GM19025 (cell line): Measurements from ENCODE around the gene HSBP1.

Experiments used
- ATAC-seq: cut with Tn5 transposase; IDR thresholded peaks from one replicate; pipeline ENCODE4 v1.9.1; 2021; ENCODE audit warnings: mild to moderate bottlenecking, low read depth, moderate library complexity; ENCODE audit not compliant: unreplicated experiment

The HSBP1 gene

GRCh38 chr16:83835586-83836566, 28.1 kb downstream of the HSBP1 start:
- ATAC-seq = no peak

DNA sequence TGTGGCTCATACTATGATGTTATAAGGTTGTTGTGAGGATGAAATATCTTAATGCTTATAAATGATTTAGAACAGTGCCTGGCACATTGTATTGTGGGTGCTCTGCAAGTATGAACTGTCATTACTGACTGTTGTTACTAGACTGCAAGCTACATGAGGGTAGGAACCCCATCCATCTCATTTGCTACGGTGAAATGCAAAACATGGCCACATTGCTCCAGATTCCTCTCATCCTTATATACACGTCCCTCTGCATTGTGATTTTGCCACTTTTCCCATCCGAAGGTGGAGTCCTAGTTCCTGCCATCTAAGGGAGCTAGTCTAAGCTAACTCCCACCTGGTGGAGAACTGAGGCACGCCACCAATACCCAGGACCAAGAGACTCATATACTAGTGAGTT, 29.8 kb downstream of the HSBP1 start:
- ATAC-seq = no peak

GRCh38 chr16:83838151-83838550, 30.4 kb downstream of the HSBP1 start:
- no peak for ATAC-seq

DNA sequence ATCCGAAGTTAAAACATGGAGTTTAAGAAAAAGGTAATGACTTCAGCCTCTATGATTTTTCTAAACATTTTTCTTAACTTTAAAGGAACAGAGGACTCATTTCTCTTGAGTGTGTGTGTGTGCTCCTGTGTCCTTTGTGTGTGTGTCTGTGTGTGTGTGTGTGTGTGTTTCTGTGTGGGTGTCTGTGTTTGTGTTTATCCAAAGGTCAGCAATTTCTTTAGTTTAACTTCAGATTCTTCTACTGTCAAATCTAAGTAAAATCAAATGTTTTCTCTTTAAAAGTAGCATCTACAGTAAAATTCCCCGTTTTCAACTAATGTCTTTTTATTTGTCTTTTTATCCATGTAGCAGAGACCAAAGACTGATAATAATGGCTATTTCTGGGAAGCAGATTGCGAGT, 31.8 kb downstream of the HSBP1 start:
- ATAC-seq = no peak

DNA sequence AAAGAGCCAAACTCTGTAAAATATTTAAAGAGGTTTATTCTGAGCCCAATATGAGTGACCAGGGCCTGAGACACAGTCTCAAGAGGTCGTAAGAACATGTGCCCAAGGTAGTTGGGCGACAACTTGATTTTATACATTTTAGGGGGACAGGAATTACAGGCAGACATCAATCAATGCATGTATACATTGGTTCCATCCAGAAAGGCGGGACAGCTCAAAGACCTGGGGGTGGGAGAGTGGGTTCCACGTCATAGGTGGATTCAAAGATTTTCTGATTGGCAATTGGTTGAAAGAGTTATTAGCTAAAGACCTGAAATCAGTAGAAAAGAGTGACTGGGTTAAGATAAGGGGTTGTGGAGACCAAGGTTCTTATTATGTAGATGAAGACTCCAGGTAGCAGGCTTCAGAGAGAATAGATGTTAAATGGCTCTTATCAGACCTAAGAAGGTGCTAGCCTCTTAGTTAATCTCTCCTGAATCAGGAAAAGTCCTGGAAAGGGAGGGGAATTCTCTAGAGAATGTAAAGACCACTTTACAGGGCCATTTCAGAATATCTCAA, 32.4 kb downstream of the HSBP1 start:
- no peak for ATAC-seq

- ATAC-seq = no peak
Observed at GRCh38 chr16:83842291-83842690, 34.5 kb downstream of the HSBP1 start.

DNA sequence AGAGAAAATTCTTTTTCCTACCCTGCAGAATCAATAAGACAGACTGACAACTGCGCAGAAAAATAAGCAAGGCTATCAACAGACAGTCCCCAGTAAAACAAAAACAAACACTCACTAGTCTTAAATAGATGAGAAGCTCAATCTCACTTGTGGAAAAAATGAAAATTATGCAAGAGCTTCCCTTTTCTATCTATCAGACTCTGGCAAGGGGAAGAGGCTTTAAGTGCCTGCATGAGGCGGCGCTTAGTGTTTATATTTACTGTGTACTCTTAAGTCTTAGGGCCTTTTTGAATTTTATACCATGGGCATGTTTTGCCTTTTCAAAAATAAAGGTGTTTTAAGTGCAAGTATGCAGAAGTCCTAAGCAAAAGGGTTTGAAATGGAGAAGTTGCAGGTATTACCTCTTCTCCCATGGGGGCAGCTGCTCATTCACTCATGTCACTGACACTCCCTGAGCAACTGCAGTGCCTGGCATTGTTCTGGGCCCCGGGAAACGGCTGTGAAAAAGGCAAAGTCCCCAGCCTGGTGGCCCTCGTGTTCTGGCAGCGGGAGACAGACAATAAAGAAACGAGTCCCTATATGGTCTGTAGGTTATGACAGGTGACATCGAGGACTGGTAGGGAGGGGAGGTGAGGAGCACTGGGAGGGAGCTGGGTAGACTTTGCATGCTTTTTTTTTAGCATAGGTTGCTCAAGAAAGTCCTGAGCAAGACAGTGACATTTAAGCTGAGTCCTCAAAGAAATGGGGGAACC, 35.2 kb downstream of the HSBP1 start:
- ATAC-seq = no peak

GRCh38 chr16:83843657-83844056, 35.9 kb downstream of the HSBP1 start:
- ATAC-seq = no peak

GRCh38 chr16:83845263-83845662, 37.5 kb downstream of the HSBP1 start:
- no peak for ATAC-seq

DNA sequence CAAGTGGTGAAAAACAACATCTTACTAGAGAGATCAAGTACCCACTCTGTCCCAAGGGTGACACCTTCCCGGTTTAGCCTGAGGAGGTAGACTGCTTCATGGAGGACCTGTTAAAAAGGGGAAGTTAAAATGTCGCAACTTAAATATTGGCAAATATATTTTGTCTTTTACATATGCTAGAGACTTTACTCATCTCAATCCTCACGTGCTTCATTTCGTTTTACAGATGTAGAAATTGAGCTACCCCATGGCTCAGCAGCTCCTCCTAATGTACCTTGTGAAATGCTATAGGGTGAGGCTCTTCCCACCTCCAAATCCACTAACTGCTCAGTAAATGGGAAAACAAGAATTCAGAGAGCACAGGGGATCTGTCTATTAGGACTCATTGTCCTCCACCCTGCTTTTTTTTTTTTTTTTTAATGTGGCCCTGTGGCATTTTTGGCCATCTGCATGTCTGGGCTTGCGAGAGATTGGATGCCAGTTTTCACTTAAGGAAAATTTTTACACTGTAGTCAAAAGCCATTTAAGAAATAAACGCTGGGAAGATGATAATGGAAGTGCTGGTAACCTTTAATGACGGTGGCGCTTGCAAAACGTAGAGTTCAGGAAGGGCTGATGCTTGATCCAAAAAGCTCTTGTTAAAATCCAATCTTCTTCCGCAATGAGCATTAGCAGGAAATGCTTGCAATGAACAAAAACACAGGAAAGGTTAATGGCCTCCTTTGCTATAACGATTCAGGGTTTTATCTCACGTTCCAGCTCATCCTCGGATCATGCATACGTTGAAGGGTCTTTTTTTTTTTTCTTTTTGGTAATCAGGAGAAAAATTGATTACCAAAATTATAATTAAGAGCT, 39.8 kb downstream of the HSBP1 start:
- ATAC-seq = no peak

DNA sequence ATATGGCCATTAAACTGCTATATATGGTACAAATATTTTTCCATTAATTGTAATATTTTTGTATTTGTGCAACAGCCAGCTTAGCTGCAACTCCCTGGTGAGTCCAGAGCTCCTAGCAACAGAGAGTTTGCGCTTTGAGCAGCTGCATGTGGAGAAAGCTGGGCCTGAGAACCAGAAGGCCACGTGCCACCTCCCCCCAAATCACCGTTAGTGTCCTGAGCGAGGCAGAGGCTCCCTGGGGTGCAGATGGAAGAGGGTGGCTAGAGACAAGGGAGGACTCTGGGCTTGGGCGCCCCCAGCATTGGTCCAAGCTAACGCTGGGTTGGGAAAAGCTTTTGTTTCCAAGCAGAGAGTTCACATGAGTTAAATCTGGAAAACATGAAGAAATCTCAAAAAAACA, 41.6 kb downstream of the HSBP1 start:
- ATAC-seq = no peak

DNA sequence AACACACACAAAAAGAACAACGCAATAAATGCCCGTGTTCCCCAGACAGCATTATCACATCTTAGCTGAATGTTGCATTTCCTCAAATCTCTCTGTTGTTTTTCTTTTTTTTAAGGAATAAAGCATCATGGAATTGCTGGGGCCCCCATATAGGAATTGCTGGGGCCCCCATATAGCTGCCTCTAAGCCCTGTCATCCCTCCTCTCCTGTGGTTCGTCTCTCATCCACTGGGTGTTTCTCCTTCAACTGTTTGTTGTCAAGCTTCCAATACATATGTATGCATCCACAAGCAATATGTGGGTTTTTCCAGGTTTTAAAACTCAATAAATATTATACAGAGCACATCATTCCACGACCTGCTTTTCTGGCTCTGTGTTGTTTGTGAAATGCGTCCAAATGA, 43.2 kb downstream of the HSBP1 start:
- ATAC-seq = no peak

DNA sequence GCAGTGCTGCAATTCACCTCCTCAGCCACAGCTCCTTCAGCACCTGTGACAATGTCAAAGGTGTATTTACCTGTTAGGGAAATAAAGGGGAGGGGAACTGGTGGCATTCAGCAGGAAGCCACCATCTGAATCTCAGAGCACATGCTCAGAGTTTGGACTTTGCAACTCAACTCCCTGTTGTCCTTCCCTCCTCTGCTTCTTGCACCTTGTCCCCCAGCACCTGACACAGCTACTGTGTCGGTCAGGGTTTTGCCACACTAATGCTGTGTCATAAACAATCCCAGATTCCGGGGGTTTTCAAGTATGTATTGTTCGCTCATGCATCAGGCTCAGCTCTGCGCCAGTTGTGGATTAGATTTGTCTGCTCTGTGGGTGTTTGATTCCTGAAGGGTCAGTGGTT, 43.7 kb downstream of the HSBP1 start:
- ATAC-seq = no peak

DNA sequence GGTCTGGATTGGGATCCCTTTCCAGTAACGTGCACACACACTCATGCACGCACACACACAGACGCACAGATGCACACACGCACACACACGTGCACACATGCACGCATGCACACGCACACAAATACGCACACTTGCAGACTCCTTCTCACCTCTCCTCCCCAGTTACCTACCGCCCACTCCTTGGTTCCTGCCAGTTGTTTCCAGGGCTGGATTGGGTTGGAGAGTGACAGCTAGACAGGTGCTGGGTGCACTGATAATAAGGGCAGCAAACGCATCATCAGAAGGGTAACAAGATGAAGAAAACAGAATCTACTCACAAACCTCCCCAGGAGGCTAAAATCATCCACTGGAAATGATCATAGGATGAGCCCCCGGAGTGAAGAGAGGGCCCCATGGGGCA, 45.0 kb downstream of the HSBP1 start:
- ATAC-seq = no peak

GRCh38 chr16:83853834-83854233, 46.1 kb downstream of the HSBP1 start:
- no peak for ATAC-seq

GRCh38 chr16:83854420-83854819, 46.6 kb downstream of the HSBP1 start:
- no peak for ATAC-seq

DNA sequence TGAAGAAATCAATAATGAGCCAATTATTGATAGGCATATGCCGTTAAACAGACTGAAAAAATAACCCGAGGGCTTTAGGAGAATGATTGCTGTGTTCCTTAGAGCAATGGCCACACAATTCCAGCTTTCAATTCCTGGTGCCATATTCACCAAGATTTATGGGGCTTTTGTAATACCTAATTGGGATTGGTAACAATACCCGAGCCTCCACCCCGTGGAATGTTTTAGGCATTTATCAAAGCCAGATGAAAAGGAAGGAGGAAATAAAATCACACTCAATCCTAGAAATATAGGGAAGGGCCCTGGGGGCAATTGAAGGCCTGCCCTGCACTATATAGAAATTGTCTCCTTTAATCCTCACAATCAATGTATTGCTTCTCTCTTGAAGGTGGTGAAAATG, 49.0 kb downstream of the HSBP1 start:
- no peak for ATAC-seq

DNA sequence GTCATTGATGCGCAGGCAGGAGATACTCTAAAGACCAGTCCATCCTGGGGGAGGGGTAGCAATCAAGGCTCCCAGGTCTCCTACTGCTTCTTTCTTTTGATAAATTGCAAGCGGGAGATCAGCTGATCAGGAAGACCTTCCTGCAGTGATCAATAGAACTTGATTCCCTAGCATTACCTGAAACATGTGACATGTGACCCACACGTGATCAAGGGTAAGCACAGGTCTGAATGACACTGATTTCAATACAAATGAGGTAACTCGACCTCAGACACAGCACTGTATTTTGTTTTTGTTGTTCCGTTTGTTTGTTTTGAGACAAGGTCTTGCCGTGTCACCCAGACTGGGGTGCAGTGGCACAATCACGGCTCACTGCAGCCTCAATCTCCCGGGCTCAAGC, 51.5 kb downstream of the HSBP1 start:
- ATAC-seq = no peak

DNA sequence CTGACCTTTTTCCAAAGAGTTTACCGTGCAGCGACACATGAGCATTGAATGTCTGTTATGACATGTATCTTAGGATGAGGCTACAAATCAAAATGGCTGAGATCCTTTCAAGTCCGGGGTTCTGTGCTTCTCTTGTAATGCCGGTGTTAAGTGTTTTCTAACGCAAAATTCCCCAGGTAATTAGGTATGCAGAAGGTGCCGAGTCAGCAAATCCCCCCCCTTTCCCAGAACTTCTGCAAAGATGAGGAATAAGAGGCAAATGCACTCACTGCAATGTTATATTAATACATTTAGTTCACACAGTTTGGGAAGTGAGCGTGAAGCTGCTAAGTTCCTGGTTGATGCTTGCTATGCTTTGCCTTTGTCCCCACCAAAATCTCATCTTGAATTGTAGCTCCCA, 54.9 kb downstream of the HSBP1 start:
- no peak for ATAC-seq

GRCh38 chr16:83863682-83864081, 55.9 kb downstream of the HSBP1 start:
- no peak for ATAC-seq
